ENCODE results near the gene CEACAM8.
"Not testable (repeated sequence)": the region's sequence is repeated elsewhere in the genome, so short reads cannot be mapped to it uniquely, and the experiment has no call there.

The CEACAM8 gene

DNA sequence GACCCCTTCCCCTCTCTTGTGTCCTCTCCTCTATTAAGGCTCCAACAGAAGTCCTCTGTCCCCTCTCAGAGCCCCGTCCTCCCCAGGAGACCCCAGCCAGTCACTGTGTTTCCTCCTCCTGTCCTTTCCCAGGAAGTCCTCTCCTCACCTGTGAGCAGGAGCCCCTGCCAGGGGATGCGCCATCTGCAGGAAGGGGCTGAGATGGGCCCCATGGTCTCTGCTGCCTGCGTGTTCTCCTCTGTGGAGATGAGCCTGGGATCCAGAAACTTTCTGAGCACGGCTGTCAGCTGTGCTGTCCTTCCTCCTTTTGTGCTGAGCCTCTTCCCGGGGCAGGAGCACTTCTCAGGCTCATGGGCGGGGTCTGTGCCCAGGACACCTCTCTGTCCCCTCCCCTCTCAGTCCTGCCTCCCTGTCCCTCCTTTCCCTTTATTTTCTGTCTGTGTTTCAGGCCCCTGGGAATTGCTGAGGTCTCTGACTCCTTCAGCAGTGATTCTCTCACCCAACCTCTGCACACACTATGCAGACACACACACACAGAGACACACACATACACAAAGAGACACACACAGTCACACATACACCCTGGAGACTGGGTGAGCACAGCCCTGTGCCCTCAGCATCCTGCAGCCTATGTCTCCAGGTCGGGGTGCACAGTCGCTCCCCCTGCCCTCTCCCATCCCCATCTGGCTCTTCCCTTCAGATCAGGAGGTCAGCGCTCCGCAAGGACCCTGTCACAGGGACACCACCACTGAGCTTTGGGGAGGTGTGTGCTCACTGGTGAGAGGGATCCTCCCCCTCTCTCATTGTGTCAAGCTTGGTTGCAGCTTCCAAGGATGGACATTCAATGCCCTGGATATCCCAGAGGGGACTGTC, at the start of gene CEACAM8:
CEACAM8 (minus strand) TSS at position 308 of the 873 bp plus-strand sequence; CDS start at position 212, 96 bp downstream.
- no peak for DNase-seq

DNA sequence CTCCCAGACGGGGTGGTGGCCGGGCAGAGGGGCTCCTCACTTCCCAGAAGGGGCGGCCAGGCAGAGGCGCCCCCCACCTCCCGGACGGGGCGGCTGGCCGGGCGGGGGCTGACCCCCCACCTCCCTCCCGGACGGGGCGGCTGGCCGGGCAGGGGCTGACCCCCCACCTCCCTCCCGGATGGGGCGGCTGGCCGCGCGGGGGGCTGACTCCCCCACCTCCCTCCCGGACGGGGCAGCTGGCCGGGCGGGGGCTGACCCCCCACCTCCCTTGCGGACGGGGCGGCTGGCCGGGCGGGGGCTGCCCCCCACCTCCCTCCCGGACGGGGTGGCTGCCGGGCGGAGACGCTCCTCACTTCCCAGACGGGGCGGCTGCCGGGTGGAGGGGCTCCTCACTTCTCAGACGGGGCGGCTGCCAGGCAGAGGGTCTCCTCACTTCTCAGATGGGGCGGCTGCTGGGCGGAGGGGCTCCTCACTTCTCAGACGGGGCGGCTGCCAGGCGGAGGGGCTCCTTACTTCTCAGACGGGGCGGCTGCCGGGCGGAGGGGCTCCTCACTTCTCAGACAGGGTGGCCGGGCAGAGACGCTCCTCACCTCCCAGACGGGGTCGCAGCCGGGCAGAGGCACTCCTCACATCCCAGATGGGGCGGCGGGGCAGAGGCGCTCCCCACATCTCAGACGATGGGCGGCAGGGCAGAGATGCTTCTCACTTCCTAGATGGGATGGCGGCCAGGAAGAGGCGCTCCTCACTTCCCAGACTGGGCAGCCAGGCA, 44.8 kb upstream of the CEACAM8 start:
- not testable (repeated sequence) for DNase-seq

DNA sequence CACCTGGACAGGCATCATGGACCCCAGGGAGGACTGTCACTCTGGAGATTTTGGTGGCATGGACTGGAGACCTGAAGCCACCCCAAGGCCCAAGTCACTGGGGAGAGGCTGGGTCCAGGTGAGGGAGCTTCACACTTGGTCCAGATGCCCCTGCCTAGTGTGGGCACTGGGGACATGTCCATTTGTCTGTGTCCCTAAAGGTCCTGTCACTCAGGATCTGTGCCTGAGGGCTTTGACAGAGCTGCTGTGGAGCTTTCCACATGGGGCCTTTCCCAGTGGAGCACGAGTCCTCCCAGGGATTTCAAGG, 40.5 kb upstream of the CEACAM8 start:
- DNase-seq = no peak

DNA sequence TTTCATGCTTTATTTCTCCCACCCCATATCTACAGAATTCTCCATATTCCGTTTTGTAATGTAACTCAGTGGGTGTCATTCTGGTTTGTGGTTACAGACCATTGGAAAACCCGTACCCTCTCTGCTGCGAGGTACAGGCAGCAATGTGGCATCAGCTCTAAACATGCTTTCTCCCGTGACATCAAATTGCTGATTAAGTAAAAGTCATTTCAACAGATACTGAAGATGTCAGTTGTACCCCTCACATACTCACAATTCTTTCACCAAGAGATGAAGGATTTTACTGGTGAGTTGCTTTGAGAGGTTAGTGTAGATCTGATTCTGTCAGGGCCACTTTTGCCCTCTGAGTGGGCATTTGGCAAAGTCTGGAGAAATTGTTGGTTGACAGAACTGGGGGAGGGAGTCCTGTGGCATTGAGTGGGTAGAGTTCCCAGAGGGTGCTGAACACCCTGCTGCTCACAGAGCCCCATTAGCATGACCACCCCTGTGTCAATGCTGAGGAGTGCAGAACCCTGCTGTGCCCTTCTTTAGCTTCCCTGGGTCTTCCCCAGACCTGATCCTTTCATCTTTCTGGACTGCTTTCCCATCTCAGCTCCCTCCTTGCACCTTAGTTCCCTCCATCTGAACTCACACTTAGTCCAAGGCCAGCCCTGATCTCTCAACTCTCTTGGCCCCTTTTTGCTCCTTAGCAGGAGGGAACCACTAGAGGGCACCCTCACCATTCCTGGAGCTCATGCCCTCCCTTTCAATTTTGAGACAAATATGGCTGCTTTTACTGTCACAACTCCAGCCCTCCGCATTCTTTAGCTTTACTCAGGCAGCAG, 39.9 kb upstream of the CEACAM8 start:
- no peak for DNase-seq

DNA sequence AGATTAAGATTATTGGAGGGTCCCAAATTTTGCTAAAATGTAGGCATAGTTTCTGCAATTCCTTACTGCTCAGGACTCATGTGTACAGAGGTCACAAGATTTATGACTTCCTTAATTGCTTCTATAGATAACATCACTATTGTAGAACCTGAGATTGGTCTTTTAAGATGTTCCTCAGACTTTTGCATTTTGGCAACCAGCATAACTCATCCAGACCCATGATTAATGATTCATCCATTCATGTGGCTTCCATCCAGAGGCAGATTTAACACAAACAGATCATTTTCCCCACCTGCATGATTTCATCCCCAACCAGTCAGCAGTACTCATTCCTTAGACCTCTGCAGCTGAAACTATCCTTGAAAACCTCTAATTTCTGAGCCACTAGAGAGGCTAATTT, 34.5 kb upstream of the CEACAM8 start:
- DNase-seq = no peak

DNA sequence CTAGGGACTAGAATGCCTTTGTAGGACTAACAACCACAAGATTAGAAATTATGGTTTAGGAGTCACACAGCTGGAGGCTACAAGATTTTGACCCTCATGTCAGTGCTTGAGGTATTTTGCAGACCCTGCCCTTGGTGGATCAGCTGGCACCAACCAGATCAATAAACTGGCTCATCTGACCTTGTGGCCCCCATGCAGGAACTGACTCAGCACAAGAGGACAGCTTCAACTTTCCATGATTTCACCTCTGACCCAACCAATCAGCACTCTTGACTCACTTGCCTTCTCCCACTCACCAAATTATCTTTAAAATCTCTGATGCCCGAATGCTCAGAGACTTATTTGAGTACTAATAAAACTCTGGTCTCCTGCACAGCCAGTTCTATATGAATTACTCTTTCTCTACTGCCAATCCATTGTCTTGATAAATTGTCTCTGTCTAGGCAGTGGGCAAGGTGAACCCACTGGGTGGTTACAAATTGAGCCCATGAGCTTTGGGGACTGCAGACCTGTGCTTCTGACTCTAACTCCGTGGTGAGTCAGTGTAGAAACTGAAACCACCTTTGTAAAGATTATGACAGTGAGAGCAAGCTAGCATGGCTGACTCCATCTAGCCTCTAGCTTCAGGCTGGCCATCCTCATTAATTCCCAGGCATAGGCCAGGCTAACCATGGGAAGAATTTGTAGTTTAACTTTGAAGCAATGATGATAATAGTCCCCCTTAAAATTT, 33.9 kb upstream of the CEACAM8 start:
- no peak for DNase-seq

DNA sequence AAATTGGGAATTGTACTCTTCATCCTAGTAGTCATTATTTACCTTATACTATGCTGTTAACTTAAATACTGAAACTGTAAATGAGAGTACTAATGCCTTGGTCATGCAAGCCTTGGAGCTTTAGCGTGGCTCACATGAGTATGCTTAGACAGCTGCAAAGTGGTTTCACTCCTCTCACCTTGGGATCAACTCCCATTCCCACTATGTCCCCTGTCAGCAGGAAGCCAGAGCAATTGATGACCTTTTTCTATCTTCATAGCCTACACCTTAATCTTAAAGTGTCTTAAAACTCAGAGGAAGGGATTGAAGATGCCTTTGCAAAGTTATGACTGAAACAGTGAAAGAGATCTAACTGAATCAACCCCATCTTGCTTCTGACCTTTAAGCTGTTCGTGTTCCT, 33.2 kb upstream of the CEACAM8 start:
- DNase-seq = no peak

DNA sequence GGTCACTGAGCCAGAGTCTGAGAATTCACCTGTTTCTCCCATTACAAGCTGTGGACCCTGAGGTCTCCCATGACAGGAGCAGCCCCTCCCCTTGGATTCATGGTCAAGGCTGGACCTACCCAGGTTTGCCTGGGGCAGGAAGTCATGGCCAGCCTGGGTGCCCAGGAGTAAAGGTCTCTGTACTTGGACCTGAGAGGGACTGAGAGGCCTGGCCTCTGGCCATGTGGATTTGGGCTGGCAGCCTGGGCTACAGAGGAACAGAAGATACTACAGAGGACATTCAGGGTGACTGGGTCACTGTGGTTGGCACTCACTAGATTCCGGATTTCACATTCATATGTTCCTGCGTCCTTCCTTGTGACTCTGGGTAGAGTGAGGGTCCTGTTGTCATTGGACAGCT, 31.5 kb upstream of the CEACAM8 start:
- no peak for DNase-seq

DNA sequence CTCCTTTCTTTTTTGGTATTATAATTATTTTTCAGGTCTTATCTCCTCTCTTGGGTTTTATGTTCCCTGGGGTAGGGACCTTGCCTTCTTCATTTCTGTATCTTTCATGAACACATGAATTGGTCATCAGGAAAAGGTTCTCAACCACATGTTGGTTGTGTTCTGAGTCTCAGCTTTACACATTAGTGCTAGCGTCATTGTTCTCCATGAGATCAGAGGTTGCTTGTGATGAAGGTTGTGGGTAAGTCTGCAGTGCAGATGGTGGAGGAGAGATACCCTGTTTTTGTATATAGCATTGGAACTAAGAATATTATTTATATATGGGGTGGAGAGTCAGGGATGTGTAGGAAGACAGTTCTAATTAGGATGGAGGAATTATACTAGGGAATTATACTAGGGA, 24.5 kb upstream of the CEACAM8 start:
- DNase-seq = no peak

DNA sequence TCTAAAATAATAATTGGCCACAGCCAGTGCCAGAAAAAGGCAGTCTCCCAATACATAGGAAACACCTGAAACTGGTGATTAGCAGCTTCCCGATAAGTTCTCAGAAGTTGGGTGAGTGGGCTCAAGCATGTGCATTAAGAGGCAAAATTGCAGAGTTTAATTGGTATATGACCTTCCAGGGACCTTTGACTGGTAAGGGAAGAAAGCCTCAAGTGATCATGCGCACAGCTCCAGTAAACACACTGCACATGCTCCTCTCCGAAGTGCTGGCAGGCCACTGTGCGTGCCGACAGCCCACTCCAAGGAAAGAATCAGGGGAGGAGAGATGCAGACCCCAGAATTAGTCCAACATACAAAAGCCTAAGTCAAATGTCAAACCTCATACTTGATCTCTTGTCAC, 18.9 kb upstream of the CEACAM8 start:
- DNase-seq = no peak

DNA sequence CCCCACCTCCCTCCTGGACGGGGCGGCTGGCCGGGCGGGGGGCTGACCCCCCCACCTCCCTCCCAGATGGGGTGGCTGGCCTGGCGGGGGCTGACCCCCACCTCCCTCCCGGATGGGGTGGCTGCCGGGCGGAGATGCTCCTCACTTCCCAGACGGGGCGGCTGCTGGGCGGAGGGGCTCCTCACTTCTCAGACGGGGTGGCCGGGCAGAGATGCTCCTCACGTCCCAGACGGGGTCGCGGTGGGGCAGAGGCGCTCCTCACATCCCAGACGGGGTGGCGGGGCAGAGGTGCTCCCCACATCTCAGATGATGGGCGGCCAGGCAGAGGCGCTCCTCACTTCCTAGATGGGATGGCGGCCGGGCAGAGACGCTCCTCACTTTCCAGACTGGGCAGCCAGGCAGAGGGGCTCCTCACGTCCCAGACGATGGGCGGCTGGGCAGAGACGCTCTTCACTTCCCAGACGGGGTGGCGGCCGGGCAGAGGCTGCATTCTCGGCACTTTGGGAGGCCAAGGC, 15.7 kb upstream of the CEACAM8 start:
- not testable (repeated sequence) for DNase-seq

DNA sequence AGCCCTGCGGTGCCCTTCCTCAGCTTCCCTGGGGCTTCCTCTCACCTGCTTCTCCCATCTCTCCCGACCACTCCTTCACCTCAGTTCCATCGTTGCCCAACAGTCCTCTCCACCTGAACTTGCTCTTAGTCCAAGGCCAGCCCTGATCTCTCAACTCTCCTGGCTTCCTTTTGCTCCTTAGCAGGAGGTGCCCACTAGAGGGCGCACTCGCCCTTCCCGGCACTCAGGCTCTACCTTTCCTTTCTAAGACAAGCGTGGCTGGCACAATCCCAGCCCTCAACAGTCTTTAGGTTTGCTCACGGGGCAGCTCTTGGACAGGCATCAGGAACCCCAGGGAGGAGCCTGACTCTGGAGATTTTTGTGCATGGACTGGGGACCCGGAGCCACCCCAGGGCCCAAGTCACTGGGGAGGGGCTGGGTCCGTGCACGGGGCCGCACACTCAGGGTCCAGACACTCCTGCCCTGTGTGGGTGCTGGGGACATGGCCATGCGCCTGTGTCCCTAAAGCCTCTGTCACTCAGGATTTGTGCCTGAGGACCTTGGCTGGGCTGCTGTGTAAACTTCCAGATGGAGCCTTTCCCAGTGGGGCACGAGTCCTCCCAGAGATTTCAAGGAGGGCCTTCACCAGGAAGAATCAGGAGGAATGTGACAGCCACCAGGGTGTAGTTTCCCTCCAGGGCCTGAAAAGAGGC, 12.1 kb upstream of the CEACAM8 start:
- DNase-seq = peak in 1 of 2 donors; percentile 1

DNA sequence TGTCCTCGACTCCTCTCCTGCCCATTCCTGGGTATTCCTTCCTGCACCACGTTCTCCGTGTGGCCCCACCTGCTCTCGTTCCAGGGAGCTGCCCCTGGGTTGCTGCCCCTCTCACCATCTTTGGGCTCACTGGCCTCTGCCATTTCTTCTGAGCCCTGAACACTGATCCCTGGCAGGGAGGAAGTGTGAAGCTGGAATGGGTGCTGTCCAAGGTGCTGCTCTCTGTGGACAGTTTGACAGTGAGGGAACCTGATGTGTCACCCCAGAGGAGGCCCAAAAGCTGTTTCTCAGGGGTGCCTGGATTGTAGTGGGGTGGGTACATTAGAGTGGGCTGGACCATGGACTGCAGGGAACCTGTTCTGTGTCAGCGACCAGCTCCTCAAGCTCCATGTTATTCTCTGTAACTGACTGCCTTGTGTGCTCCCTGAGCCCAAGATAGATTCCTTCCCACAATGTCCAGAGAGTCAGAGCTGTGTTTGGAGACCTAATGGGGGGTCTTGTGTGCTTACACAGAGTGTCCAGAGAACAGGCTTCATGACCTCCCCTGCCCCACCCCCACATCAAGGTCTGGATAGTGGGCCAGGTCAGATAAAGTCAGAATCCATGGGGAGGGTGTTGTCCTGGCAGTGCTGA, 7.2 kb upstream of the CEACAM8 start:
- DNase-seq = no peak

DNA sequence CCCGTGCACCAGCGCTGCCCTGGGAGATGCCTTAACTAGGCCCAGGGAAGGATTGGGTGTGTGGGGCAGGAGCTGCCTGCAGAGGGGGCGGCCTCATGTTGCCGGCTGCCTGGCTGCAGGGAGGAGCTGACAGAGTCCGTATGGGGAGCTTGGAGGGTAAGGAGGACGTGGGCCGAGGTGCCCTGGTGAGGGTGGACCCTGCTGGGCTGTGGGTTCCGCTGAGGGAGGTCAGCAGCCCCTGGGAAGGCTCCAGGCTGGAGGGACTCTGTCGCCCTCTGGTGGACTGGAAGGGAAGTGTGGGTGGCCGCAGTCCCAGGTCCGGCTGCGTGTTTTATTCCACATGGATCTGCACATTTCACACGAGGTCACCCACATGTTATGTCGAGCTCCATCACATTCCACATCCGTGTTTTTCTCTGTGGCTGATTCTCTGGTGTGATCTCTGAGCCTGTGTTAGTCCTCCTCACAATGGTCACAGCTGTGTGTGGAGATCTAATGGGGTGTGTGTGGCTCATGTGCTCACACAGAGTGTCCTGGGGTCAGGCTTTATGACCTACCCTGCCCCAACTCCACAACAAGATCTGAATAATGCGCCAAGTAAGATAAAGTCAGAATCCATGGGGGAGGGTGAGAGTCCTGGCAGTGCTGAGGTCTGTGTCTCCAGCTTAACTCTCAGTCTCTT, 1.8 kb upstream of the CEACAM8 start:
- DNase-seq = peak in 1 of 2 donors; percentile 15

DNA sequence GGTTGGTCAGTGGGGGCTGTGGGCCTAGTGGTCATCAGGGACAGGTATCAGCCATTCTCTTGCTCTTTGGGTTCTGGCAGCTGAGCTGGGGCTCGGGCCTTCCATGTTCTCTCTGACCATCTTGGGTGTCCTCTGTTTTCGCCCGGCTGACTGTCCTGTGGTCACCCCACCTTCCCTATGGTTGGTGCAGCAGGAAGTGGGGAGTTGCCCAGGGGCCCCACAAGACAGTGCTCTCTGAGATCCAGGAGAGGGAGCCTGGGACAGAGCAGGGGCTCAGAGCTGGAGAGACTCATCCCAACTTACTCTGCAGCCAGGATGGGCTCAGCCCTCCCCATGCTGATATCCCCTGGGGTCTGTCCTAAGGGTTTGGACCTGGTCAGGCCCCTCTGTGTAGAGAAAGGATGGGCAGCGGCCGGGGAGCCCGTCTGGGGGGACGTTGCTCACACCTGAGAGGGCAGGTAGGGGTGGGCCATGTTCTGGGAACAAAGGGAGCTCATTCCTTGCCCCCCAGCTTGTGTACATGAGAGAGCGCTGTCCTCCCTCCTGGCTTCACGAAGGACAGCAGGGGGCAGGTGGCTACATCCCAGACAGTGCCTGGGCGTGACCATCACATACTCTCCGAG, 937 bp upstream of the CEACAM8 start:
- no peak for DNase-seq

DNA sequence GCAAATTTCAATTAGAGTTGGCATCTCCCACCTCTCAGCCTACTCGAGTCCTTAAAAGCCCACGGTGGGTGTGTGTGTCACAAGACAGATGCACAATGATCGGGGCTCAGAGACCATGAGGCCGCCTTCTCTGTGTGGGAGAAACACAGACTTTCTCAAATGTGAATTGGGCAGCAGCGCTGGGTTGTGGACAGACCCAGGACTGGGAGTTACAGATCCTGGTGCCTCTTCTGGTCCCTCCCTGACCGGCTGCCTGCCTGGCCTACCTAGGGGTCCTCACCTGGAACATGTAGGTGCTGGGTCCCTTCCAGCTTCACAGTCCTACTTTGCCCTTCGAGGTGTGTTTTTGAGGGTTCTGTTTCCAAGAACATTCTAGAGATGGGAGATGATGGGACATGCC, 4.9 kb downstream of the CEACAM8 start:
- DNase-seq = no peak

DNA sequence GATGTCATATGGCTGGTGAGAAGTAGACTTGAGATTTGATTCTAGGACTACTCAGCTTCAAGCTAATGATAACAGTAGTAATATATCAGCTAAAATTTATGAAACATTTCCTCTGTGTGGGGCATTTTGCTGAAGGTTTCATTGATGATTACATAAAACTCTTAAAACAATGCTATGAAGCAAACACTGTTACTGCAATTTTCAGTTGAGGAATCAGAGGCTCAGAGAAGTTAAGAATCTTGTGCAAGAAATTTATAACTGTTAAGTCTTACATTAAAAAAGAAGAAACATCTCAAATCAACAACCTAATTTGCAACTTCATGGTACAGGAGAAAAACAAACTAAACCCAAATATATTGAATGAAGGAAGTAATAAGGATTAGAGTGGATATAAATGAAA, 10.3 kb downstream of the CEACAM8 start:
- DNase-seq = no peak

DNA sequence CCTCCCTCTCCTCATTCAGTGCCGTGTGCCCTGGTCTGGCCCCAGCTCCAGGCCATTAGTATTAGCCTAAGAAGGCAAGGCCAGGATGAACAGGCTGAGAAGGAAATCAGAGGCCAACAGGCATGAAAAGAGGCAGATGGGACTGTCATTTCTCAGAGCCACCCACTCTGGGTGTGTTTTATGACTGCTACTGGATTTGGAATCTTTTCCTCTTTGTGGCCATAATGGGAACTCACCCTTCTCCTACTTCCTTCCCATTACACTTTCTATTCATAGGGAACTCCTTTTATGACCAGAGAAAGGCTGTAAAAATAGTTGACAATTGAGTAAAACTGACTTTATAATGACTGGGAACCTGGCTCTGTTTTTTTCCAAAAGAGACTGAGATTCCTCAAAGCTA, 17.7 kb downstream of the CEACAM8 start:
- DNase-seq = no peak

DNA sequence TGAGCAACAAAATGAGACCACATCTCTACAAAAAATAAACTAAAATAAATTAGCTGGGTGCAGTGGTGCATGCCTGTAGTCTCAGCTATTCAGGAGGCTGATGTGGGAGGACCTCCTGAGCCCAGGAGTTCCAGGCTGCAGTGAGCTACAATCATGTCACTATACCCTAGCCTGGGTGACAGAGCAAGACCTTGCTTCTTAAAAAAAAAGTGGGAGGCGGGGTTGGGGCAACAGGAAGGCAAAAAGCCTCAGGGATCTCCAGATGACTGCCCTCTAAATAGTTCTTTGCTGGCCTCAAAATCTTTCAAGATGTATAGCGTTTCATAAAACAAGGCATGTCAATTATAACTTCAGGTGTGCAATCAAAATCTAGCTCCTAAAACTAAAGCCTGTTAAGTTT, 18.5 kb downstream of the CEACAM8 start:
- DNase-seq = no peak

DNA sequence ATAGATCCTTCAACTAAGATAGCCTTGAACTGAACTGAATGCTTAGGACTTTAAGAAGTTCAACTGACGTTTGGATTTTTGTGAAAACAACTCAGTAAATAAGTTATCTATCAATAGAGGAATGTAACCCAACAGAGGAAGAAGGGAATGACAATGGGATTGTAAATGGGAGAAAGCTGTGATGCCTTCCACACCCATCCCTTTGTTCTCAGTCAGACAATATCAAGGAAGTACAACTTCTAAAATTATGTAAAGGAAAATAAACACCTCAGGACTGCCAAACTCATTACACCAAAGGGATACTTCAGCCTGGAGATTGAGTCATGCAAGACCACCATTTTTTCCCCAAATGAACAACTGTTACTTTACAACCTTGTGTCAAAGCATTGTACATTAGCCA, 21.1 kb downstream of the CEACAM8 start:
- DNase-seq = no peak

All from hippocampal formation (tissue), 2 donors.